Transverse colon (tissue), 4 donors: ENCODE results near the gene SBK2. TPM values are rescaled to one million over a fixed set of nuclear protein-coding genes. Genes with fewer than 3 reads are reported as not detected.

Experiments used
- DNase-seq: peaks from one replicate; pipeline ENCODE4 v3.0.0-alpha.2; 2019
- H3K27ac ChIP-seq, 4 donors: fragments of 200-600 bp; sonication (generic); 2 replicates each; pipeline ENCODE4 v1.5.1; 2016 to 2018; ENCODE audit warnings: inconsistent platforms in 4 of 4
- H3K27me3 ChIP-seq: fragments of 200-600 bp; sonication (generic); 2 replicates; pipeline ENCODE4 v1.5.1; 2017; ENCODE audit warnings: inconsistent platforms
- H3K36me3 ChIP-seq, 4 donors: fragments of 200-600 bp; sonication (generic); 2 replicates each; pipeline ENCODE4 v1.5.1; 2017 to 2019; ENCODE audit warnings: inconsistent platforms in 4 of 4
- H3K4me1 ChIP-seq, 4 donors: fragments of 200-600 bp; sonication (generic); 2 replicates each; pipeline ENCODE4 v1.5.1; 2017 to 2020; ENCODE audit warnings: inconsistent platforms in 4 of 4
- H3K4me3 ChIP-seq, 4 donors: fragments of 200-600 bp; sonication (generic); 1 replicate in 1 of 4; 2 replicates in 3 of 4; pipeline versions ENCODE4 v1.5.1 to v1.6.1; 2017 to 2019; ENCODE audit warnings: inconsistent platforms in 4 of 4
- H3K9me3 ChIP-seq, 2 donors: fragments of 200-600 bp; sonication (generic); 2 replicates each; pipeline ENCODE4 v1.5.1; 2017 to 2019; ENCODE audit warnings: inconsistent platforms in 2 of 2
- CTCF ChIP-seq, 5 experiments: fragments of 200-600 bp in 3 of 5; fragments of 450-650 bp in 2 of 5; sonication (generic) in 3 of 5; IDR thresholded peaks; 1 replicate in 2 of 5; 2 replicates in 3 of 5; pipeline ENCODE4 v1.5.1; 2016 to 2017; ENCODE audit warnings: antibody characterized with exemption in 5 of 5, inconsistent platforms in 3 of 5, mild to moderate bottlenecking in 2 of 5, moderate library complexity in 1 of 5
- EP300 ChIP-seq: sonication (generic); formaldehyde crosslinking; IDR thresholded peaks from one replicate; pipeline ENCODE4 v1.6.1; 2017; ENCODE audit warnings: antibody characterized with exemption, low read depth
- POLR2A ChIP-seq: fragments of 450-650 bp; IDR thresholded peaks from one replicate; pipeline ENCODE4 v1.6.1; 2016; ENCODE audit warnings: antibody characterized with exemption, mild to moderate bottlenecking, moderate library complexity
- POLR2AphosphoS5 ChIP-seq, 3 donors: sonication (generic); formaldehyde crosslinking; IDR thresholded peaks; one replicate each; pipeline ENCODE4 v1.6.1; 2016; ENCODE audit warnings: antibody characterized with exemption in 3 of 3
- WGBS, 2 donors: methylation state at CpG; one replicate each; pipeline ENCODE4 v1.1.5; 2018; ENCODE audit warnings: low coverage in 1 of 2; 5-methylcytosine and 5-hydroxymethylcytosine counted together
- in situ Hi-C, 4 donors: fragments of 200-750 bp; cut with MboI; loops; one replicate each; pipeline versions ENCODE4 v1.15.0 to v1.15.1; 2017; ENCODE audit warnings: low sequenced_read_pairs in 3 of 4, low pct_ligation_motif_present in 1 of 4, low pct_unique_long_range_greater_than_20kb in 1 of 4
- intact Hi-C: fragments of 100-400 bp; cut with DNase I; formaldehyde crosslinking; loops from one replicate; pipeline ENCODE4 v1.15.1; 2023; ENCODE audit warnings: low total_unique reads
- total RNA-seq, 4 donors: library from RNA; depleted of rRNA; stranded (reverse); fragments of >200 nt; gene quantifications; one replicate each; pipeline ENCODE4 v1.1.0, GENCODE V29; 2016

The SBK2 gene
- total RNA-seq, 4 donors from 2014 or later, result not detected

- Histone ChIP-seq H3K4me1 (peaks cover 29 to 47% (median 41%) of the 10 kb centered on the region in 4 donors), H3K27ac (no peak overlapping the region), H3K27me3 (peaks cover 10% of the 10 kb centered on the region), H3K4me3 (no peak overlapping the region), H3K36me3 (no peaks in the 10 kb centered on the region), H3K9me3 (no peaks in the 10 kb centered on the region)
- 93% methylated on average over 69 of the region's 83 CpGs; no CpG with 5 or more reads in 1 of the 2 donors for WGBS, 2 donors
- no peak for DNase-seq
- TF ChIP-seq POLR2AphosphoS5 (IDR thresholded peaks at IDR 0.05) (no peak), POLR2A (no peak), CTCF (IDR thresholded peaks at IDR 0.05) (no peak), EP300 (no peak)
- intact Hi-C loops, result no loop called here
- in situ Hi-C loops, result no loop called here
Measured at GRCh38 chr19:55482156-55482961, 54.6 kb downstream of the SBK2 start.

GRCh38 chr19:55481794-55482155 is 55.2 kb downstream of the SBK2 start:
- peaks cover 23 to 43% (median 38%) of the 10 kb centered on the region in 4 donors for H3K4me1 ChIP-seq

GRCh38 chr19:55481148-55481793 is 55.7 kb downstream of the SBK2 start:
- H3K27me3 ChIP-seq, result peaks cover 10% of the 10 kb centered on the region
- H3K4me3 ChIP-seq, result no peak overlapping the region
- H3K36me3 ChIP-seq, result no peaks in the 10 kb centered on the region
- no peak for DNase-seq
- in situ Hi-C loops, result no loop called here
- H3K9me3 ChIP-seq, result no peaks in the 10 kb centered on the region
- H3K4me1 ChIP-seq, result peaks cover 18 to 38% (median 34%) of the 10 kb centered on the region in 4 donors
- no peak overlapping the region for H3K27ac ChIP-seq
- TF ChIP-seq POLR2AphosphoS5 (IDR thresholded peaks at IDR 0.05) (no peak), POLR2A (no peak), CTCF (IDR thresholded peaks at IDR 0.05) (no peak), EP300 (no peak)
- intact Hi-C loops, result no loop called here
- 90 to 96% methylated on average over 2 to 49 of the region's 52 CpGs for WGBS, 2 donors

More at GRCh38 chr19:55481794-55482155, 55.2 kb downstream of the SBK2 start:
- no peaks in the 10 kb centered on the region for H3K36me3 ChIP-seq
- TF ChIP-seq EP300 (no peak), POLR2A (no peak), POLR2AphosphoS5 (IDR thresholded peaks at IDR 0.05) (no peak), CTCF (IDR thresholded peaks at IDR 0.05) (no peak)
- DNase-seq, result no peak
- H3K27ac ChIP-seq, result no peak overlapping the region
- intact Hi-C loops, result no loop called here
- in situ Hi-C loops, result no loop called here
- no peak overlapping the region for H3K4me3 ChIP-seq
- 95% methylated on average over 18 of the region's 40 CpGs; no CpG with 5 or more reads in 1 of the 2 donors for WGBS, 2 donors
- peaks cover 10% of the 10 kb centered on the region for H3K27me3 ChIP-seq
- no peaks in the 10 kb centered on the region for H3K9me3 ChIP-seq

- Histone ChIP-seq H3K4me1 (peaks cover 11 to 27% (median 20%) of the 10 kb centered on the region in 4 donors), H3K36me3 (no peaks in the 10 kb centered on the region), H3K27ac (no peak overlapping the region), H3K4me3 (no peak overlapping the region), H3K27me3 (peaks cover 4% of the 10 kb centered on the region), H3K9me3 (no peaks in the 10 kb centered on the region)
- 72 to 80% methylated on average over 9 to 14 of the region's 15 CpGs for WGBS, 2 donors
- in situ Hi-C loops, result no loop called here
- no peak for DNase-seq
- intact Hi-C loops, result no loop called here
- TF ChIP-seq POLR2A (no peak), POLR2AphosphoS5 (IDR thresholded peaks at IDR 0.05) (no peak), CTCF (IDR thresholded peaks at IDR 0.05) (no peak), EP300 (no peak)
Measured at GRCh38 chr19:55479451-55480230, 57.3 kb downstream of the SBK2 start.
